GM15510 (cell line): ENCODE results near the gene NMT1.

ENCODE experiments used
- POLR2A ChIP-seq: IDR thresholded peaks from 3 replicates; pipeline ENCODE4 v1.6.1; 2011; ENCODE audit warnings: borderline replicate concordance; ENCODE audit not compliant: insufficient read length; ENCODE audit errors: extremely low read depth

Gene NMT1

GRCh38 chr17:45115871-45116270, 54.8 kb downstream of the NMT1 start:
- no peak for TF ChIP-seq POLR2A

- no peak for TF ChIP-seq POLR2A
Observed at GRCh38 chr17:45116434-45117016, 55.4 kb downstream of the NMT1 start.

GRCh38 chr17:45117334-45117733, 56.2 kb downstream of the NMT1 start:
- no peak for TF ChIP-seq POLR2A

GRCh38 chr17:45117848-45118646, 56.9 kb downstream of the NMT1 start:
- TF ChIP-seq POLR2A: no peak

GRCh38 chr17:45118691-45119090, 57.6 kb downstream of the NMT1 start:
- no peak for TF ChIP-seq POLR2A

- no peak for TF ChIP-seq POLR2A
Observed at GRCh38 chr17:45119964-45120363, 58.8 kb downstream of the NMT1 start.

- no peak for TF ChIP-seq POLR2A
Observed at GRCh38 chr17:45120558-45120957, 59.4 kb downstream of the NMT1 start.

- no peak for TF ChIP-seq POLR2A
Observed at GRCh38 chr17:45121055-45121454, 59.9 kb downstream of the NMT1 start.

GRCh38 chr17:45123076-45123770, 62.1 kb downstream of the NMT1 start:
- no peak for TF ChIP-seq POLR2A

- no peak for TF ChIP-seq POLR2A
Observed at GRCh38 chr17:45123930-45124796, 63.0 kb downstream of the NMT1 start.

GRCh38 chr17:45125509-45125908, 64.4 kb downstream of the NMT1 start:
- no peak for TF ChIP-seq POLR2A

- TF ChIP-seq POLR2A: no peak
Observed at GRCh38 chr17:45127207-45127547, 66.1 kb downstream of the NMT1 start.

- TF ChIP-seq POLR2A: no peak
Observed at GRCh38 chr17:45127548-45128300, 66.6 kb downstream of the NMT1 start.

GRCh38 chr17:45128331-45128730, 67.2 kb downstream of the NMT1 start:
- no peak for TF ChIP-seq POLR2A

GRCh38 chr17:45128989-45129388, 67.9 kb downstream of the NMT1 start:
- TF ChIP-seq POLR2A: no peak

GRCh38 chr17:45129426-45129939, 68.4 kb downstream of the NMT1 start:
- no peak for TF ChIP-seq POLR2A
